Activated CD8-positive, alpha-beta memory T cell treated with anti-CD3 and anti-CD28 coated beads for 36 hours (primary cell): Measurements from ENCODE around the gene P3H1. TPM values are rescaled to one million over a fixed set of nuclear protein-coding genes. Genes with fewer than 3 reads are reported as not detected.
"Not testable (repeated sequence)": the region's sequence is repeated elsewhere in the genome, so short reads cannot be mapped to it uniquely, and the experiment has no call there.

Source experiments
- CTCF ChIA-PET: fragments of 350-600 bp; sonication (Branson Sonifier 250); formaldehyde crosslinking; loops from one replicate; lab custom pipeline; 2021; ENCODE audit warnings: antibody characterized with exemption; lab: Charles Lee
- POLR2A ChIA-PET: fragments of 350-600 bp; sonication (Branson Sonifier 250); formaldehyde crosslinking; loops from one replicate; lab custom pipeline; 2021; ENCODE audit warnings: antibody characterized with exemption; lab: Charles Lee
- total RNA-seq, 2 experiments: library from RNA; stranded (reverse); gene quantifications; one replicate each; pipeline ENCODE4 v1.2.3, GENCODE V29; 2021

The P3H1 gene
- total RNA-seq, 2 experiments from 2014 or later: 31.5 to 35.5 TPM

- CTCF ChIA-PET: no interaction called here
Observed at GRCh38 chr1:42713293-42713692, 53.5 kb downstream of the P3H1 start.

GRCh38 chr1:42712808-42713207 is 54.0 kb downstream of the P3H1 start:
- POLR2A ChIA-PET, CTCF ChIA-PET: not testable (repeated sequence)

More at GRCh38 chr1:42713293-42713692, 53.5 kb downstream of the P3H1 start:
- POLR2A ChIA-PET: no interaction called here

- ChIA-PET CTCF (interaction anchor here (0.7 kb wide), 1 partner anchor 369 kb away, joined by 3 read pairs; no protein-coding TSS in a partner anchor), POLR2A (no interaction called here)
Observed at GRCh38 chr1:42703888-42704464, 62.9 kb downstream of the P3H1 start.

GRCh38 chr1:42700006-42700405 is 66.8 kb downstream of the P3H1 start:
- POLR2A ChIA-PET: no interaction called here
- CTCF ChIA-PET: no interaction called here

- ChIA-PET CTCF (no interaction called here), POLR2A (no interaction called here)
Observed at GRCh38 chr1:42698081-42698813, 68.6 kb downstream of the P3H1 start.

Other genes starting within 250 kb of the P3H1 start
- 100 to 1,000 TPM; 109 to 120 TPM for gene PPIH, start 108.6 kb downstream of the P3H1 start, total RNA-seq
- 1,000 to 10,000 TPM; 1,420 to 1,437 TPM for gene YBX1, start 84.6 kb downstream of the P3H1 start, total RNA-seq
- not detected for gene CLDN19, start 26.8 kb downstream of the P3H1 start, total RNA-seq
- gene C1orf50, start 221 bp upstream of the P3H1 start, total RNA-seq: 1 to 10 TPM; 5.9 to 6.9 TPM
- under 1 TPM in 1 of 2 experiments, not detected in 1; 0.13 TPM for gene TMEM269, start 18.0 kb upstream of the P3H1 start, total RNA-seq
- gene ERMAP, start 50.1 kb upstream of the P3H1 start, total RNA-seq: 1 to 10 TPM; 2.5 to 3.0 TPM
- gene SVBP, start 50.4 kb upstream of the P3H1 start, total RNA-seq: 10 to 100 TPM; 11.8 to 11.9 TPM
- gene ZNF691, start 79.6 kb upstream of the P3H1 start, total RNA-seq: 10 to 100 TPM; 12.0 to 12.2 TPM
- 100 to 1,000 TPM; 168 to 170 TPM for gene SLC2A1, start 191.8 kb upstream of the P3H1 start, total RNA-seq